Measurements from ENCODE around the gene HOXA10. TPM values are rescaled to one million over a fixed set of nuclear protein-coding genes. Genes with fewer than 3 reads are reported as not detected.

The HOXA10 gene
- total RNA-seq, 1 experiment from 2014 or later = 78.9 TPM

DNA sequence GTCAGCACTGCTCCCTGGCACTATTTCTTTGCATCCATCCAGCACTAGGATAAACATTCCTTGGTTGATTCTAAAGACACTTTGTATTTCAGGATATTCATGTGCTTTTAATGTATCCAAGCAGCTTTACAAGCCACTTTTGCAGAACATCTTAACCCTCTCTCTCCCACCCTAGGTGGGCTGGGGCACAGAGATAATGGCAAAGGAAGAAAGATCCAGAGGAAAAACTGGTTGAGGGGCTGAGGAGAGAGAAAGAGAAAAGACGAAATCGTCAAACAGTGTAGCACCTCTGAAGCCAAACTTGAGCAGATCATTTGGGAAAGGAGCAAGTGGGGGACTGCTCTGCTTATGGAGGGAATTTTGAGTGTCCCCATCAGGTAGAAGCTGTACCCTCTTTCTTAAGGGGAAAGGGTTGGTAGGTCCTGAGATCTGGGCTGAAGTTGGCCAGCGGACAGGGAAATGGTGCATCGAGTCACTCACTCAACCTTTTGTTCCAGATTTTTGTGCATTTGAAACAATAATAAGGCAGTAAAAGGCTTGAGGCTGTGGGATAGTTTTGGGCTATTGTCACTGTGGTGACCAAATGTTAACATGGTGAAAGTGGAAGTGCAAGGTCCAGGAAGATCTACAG lies 30.0 kb upstream of the HOXA10 start:
- peak; percentile 70 for DNase-seq (ENCODE audit: low spot score)

- peak; percentile 71 for DNase-seq (ENCODE audit: low spot score)
Measured at GRCh38 chr7:27203365-27203953, 29.3 kb upstream of the HOXA10 start.

DNA sequence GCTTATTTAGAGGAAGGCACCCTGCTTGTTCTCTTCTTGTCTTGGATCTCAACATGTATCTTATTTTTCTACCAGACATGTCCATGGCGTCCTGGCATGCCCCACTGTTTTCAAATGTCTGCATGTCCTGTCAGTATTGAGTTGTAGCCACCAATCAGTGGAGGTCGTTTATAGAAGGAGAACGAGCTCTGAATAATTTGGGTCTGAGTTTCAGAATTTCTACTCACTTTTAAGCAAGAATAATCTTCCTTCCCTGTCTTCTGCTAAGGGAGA lies 28.7 kb upstream of the HOXA10 start:
- DNase-seq (ENCODE audit: low spot score) = no peak

DNA sequence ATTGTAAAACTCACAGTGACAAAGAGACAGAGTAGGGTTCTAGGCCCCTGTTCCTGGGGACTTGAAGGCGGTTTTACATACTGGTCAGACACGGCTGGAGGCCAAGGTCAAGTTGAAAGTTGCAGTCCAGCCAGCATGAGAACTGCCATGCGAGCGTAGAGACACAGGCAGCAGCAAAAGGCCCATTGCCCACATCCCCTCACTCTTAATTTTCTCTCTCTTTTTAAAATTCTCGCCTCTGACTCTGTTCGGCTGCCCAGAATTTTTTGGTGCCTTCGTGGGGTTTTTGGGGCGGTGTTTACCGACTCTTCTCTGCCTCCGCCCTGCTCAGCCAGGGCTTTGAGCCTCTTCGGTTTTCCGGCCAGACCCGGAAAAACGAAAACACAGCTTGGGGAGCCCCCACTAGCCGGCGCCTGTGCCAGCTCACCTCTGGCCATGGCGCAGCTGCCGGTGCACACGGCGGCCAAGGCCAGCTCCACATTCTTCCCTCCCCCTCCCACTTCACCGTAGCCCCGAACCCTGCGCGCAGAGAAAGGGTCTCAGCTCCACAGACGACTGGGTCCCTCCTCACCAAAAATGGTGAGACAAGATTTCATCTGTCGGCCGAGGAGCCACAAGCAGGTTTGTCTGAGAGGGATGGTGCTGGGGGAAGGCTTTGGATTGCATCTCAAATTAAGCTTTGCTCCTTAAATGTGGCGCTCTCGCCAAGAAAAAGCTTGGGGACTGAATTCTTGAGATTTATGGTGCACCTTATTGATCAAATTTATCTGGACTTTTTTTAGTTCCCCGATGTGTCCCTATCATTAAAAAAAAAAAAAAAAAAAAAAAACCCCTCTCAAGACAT lies 28.1 kb upstream of the HOXA10 start:
- peak; percentile 63 for DNase-seq (ENCODE audit: low spot score)

DNA sequence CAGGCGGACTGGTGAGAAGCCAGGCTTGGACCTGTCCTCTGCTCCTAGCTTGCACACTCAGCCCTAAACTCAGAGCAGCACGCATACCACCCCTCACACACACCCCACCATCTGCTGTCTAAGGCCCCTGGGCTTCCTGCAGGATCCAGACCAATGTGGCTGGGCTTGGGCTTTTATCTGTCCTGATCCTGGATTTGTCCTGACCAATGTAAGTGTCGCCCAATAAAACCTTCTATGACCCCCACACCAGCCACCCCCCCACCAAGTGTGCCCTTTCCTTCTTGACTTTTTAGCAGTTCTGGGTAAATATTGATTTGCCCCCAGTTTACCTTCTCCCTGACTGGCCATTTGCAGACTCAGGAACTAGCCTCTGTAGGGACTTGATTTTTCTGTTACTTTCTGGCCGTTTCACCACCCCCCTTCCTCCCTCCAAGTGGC lies 27.5 kb upstream of the HOXA10 start:
- DNase-seq (ENCODE audit: low spot score) = no peak

- peak; percentile 87 for DNase-seq (ENCODE audit: low spot score)
Measured at GRCh38 chr7:27200761-27201579, 26.9 kb upstream of the HOXA10 start.

GRCh38 chr7:27199849-27200760 lies 26.0 kb upstream of the HOXA10 start, which contains the start of gene HOXA13:
HOXA13 (minus strand) TSS chr7:27200091; CDS start chr7:27200077, 14 bp downstream.
- peak; percentile 92 for DNase-seq (ENCODE audit: low spot score)

DNA sequence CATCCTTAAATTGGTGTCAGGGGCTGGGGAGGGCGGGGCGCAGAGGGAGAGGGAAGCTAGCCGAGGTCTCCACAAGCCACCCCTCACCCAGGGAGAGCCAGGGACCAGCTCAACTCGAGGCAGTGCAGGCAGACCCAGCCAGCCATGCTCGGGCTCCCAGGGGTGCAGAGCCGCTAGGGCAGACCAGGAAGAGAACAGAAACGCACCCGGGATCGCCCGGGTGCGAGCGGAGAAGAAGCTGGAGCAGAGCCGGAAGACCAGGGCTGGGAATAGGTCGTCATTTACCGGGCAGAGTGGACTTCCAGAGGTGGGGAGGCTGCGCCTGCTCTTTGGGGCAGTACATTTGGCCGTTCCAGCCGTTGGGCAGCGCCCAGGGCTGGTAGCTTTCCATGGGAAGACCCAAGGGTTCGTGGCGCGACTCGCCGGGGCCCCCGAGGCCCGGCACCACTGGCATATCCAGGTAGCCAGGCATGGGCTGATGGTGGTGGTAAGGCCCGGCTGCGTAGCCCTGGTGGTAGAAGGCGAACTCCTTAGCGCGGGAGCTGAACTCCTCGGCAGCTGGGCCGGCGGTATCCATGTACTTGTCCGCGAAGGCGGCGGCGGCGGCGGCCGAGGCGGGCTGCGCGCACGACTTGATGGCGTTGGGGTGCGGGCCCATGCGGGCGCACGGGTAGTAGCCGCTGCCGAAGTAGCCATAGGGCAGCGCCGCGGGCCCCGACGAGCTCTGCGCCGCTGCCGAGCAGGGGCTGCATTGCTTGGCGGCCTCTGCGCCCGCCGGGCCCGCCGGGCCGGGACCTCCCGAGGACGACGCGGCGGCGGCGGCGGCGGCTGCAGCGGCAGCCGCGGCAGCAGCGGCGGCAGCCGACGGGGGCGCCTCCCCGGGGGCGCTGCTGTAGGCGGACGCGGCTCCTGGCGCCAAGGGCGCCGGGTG lies 25.0 kb upstream of the HOXA10 start:
- DNase-seq (ENCODE audit: low spot score) = peak; percentile 60

DNA sequence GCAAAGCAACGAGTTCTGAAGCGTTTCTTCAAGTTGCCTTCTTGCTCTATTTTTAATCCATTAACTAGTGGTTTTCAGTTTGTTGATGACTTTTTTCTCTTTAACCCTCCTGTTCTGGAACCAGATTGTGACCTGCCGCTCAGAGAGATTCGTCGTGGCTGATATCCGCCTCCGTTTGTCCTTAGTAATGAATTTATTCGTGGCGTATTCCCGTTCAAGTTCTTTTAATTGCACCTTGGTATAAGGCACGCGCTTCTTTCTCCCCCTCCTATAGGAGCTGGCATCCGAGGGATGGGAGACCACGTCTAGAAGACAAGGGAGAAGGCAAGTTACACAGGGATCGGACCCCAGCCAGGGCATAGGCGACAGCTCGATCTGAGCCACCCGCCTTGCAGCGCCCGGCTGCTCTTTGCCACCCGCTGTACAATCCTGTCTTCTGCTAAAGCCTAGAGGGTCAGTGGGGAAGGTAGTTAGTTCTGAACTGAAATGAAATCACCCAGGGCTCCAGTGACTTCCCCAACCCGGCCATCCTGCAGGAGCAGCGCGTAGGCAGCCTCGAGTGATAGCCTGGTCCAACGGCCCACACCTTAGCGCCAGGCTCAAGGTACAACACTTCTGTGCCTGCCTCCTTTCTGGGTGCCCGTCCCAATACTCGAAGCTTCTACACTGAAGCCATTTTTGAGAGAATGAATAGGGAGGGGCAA lies 24.2 kb upstream of the HOXA10 start:
- peak; percentile 77 for DNase-seq (ENCODE audit: low spot score)

DNA sequence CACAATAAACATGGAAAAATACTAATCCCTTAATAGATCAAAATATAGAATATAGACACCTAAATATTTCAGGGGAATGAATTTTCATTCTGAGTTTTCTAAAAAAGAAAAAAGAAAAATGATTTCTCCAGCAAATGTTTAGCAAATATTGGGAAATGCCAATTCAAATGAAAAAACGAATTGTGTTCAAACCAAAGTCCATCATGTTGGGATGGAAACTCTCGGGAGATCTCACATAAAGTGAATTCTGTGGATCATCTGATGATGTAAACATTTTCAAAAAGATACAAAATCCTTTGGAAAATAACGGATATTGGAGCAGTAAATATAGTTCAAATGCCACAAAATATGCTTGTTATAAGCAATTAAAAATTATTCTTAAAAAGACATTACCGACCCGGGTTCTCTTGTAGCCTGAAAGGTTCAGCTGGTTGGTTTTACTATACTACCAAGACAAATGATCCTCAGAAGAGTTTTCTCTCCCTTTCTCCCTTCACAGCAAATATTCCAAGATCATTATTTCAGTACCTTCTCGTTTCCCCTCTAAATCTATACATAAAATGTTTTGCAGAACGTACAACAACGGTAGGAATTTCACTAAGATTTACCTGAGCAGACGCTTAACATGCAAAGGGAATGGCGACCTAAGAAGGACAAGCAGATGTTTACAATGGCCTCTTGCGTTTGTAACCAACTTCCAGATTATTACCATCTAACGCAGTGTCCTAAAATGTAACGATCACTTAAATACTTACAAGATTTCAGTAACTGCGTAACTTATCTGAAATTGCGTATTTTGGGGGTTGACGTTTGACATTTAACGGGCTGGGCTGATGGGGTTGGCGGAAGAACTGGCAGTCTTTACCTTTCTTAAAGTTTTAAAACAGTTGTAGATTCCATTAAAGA lies 23.3 kb upstream of the HOXA10 start:
- peak; percentile 83 for DNase-seq (ENCODE audit: low spot score)

GRCh38 chr7:27196287-27196767 lies 22.2 kb upstream of the HOXA10 start:
- DNase-seq (ENCODE audit: low spot score) = peak; percentile 98

DNA sequence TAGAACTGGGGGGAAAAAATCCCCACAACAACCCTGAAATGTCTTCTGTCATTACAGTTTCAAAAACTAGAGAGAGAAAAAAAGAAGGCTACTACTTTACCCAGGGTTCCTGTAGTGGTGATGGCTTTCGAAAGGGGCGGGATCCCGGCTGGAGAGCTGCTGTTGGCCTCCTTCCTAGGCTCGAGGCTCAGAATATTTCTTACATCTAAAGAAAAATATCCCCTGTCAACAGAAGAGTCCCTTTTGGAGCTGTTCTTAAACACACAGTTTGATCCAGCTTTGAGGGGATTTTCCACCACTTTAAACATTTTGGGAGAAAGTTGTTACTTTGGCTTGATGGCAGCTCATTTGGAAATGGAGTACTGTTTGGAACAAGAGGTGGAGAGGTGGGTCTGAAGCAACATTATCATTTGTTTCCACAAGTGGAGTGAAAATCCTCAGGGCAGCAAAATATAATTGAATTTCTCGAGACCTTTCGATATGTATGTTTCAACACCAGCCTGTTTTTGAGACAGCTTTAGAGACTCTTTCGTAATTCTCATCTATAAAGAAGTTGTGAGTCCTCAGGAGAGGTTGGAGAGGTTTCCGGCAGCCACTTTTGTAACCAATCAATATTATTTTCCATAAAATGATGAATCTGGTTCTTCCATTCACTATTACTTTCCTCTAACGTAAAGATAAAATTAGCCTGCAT lies 20.7 kb upstream of the HOXA10 start:
- peak; percentile 75 for DNase-seq (ENCODE audit: low spot score)

GRCh38 chr7:27194002-27194352 lies 19.9 kb upstream of the HOXA10 start:
- no peak for DNase-seq (ENCODE audit: low spot score)

DNA sequence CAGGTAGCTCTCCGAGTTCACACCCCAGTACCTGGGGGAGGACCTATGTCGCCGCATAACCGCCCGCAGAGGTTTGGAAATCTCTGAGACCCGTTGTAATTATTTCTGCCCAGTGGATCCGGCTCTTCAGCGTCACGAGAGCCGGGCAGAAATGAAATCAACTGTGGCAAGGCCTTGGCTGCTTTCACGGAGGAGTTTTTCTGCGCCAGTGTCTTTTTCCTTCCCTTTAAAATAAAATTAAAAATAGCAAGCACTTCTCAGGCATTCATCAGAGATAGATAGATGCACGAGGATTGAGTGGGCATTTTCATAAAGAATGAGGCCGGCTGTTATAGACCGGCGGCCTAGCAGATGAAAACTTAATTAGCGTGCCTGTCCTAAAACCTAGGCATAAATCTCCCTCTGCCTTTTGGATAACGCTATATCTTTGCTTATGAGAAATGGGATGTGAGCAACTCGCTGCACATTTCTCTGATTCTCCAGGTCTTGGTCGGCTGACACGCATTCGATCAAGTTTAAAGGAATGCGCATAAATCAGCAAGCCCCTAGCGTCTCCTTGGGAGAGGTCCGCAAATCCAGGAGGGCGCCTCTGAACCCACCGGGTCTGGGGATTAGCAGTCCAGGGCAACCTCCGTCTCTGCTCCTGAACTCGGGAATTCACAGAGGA lies 19.3 kb upstream of the HOXA10 start:
- peak; percentile 74 for DNase-seq (ENCODE audit: low spot score)

DNA sequence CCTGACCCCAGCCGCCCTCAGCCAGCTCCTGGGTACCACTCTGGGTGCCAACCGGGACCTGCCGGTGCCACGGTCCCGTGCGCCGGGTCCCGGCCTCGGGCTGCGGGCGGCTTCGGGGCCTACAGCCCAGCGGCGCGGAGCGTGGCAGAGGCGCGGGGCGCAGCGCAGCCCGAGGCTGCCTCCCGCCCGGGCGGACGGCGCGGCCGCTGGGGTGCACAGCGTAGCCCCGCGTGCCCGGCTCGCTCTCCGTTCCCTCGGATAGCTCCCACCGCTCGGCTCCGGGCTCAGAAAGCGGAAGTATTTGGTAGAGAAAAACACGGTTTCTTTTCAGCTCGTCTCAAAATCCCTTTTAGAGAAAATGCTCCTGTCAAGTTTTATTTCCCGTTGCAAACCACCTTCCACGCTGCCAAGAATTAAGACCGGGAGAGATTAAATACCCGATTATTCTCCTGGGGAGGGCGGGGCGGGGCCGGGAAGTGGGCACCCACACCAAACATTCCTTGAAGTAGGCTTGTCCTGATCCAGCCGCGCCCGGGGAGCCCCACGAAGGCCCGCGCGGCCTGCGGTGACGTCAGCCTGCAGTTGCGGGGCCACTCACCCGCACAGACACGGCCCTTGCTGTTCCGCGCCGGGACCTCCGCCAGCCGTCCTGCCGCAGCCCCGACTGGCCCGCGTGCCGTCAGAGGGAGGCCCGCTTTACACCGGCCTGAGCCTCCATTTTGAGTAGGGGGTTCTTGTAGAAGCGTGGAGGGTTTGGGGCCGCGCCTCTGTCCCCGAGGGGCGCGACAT lies 18.6 kb upstream of the HOXA10 start:
- DNase-seq (ENCODE audit: low spot score) = peak; percentile 59
